ENCODE measurements around the gene CAMK4.
"Not testable (repeated sequence)": the region's sequence is repeated elsewhere in the genome, so short reads cannot be mapped to it uniquely, and the experiment has no call there.

Gene CAMK4

GRCh38 chr5:111409266-111409665 is 185.1 kb downstream of the CAMK4 start:
- POLR2A ChIA-PET = not testable (repeated sequence)

GRCh38 chr5:111410067-111410466 is 185.9 kb downstream of the CAMK4 start:
- ChIA-PET POLR2A (interaction anchor here (0.6 kb wide), 1 partner anchor 1151 kb away, joined by 3 read pairs; no protein-coding TSS in a partner anchor), CTCF (interaction anchor here (0.6 kb wide), 1 partner anchor 9 kb away, joined by 4 read pairs; no protein-coding TSS in a partner anchor)
- H3K27ac ChIP-seq (ENCODE audit: extremely low read depth, low read depth, low read length); H3K9me3 ChIP-seq (ENCODE audit: control insufficient read depth, insufficient read depth, low read depth, low read length); H3K36me3 ChIP-seq (ENCODE audit: control insufficient read depth in 2 of 2, insufficient read depth in 1 of 2, low read length in 2 of 2); H3K4me3 ChIP-seq (ENCODE audit: low read depth, low read length); H3K4me1 ChIP-seq (ENCODE audit: control insufficient read depth, insufficient read depth, low read length): not testable (repeated sequence)

More at GRCh38 chr5:111409266-111409665, 185.1 kb downstream of the CAMK4 start:
- H3K36me3 ChIP-seq (ENCODE audit: control insufficient read depth in 2 of 2, insufficient read depth in 1 of 2, low read length in 2 of 2); H3K4me1 ChIP-seq (ENCODE audit: control insufficient read depth, insufficient read depth, low read length); CTCF ChIA-PET; H3K4me3 ChIP-seq (ENCODE audit: low read depth, low read length); H3K9me3 ChIP-seq (ENCODE audit: control insufficient read depth, insufficient read depth, low read depth, low read length); H3K27ac ChIP-seq (ENCODE audit: extremely low read depth, low read depth, low read length): not testable (repeated sequence)
- peak; percentile 90 for TF ChIP-seq ZNF585B (tag by site-specific recombination; IDR thresholded peaks at IDR 0.05)

GRCh38 chr5:111411301-111411700 is 187.1 kb downstream of the CAMK4 start:
- no peaks in the 10 kb centered on the region for H3K9me3 ChIP-seq (ENCODE audit: control insufficient read depth, insufficient read depth, low read depth, low read length)
- ChIA-PET POLR2A (no interaction called here), CTCF (no interaction called here)
- H3K4me3 ChIP-seq (ENCODE audit: low read depth, low read length) = no peak overlapping the region
- TF ChIP-seq SCRT2 (tag by site-specific recombination; IDR thresholded peaks at IDR 0.05) = no peak
- no peaks in the 10 kb centered on the region for H3K4me1 ChIP-seq (ENCODE audit: control insufficient read depth, insufficient read depth, low read length)
- H3K36me3 ChIP-seq (ENCODE audit: control insufficient read depth in 2 of 2, insufficient read depth in 1 of 2, low read length in 2 of 2) = no peaks in the 10 kb centered on the region
- H3K27ac ChIP-seq (ENCODE audit: extremely low read depth, low read depth, low read length) = no peak overlapping the region

- no peak overlapping the region for H3K27ac ChIP-seq (ENCODE audit: extremely low read depth, low read depth, low read length)
- no peaks in the 10 kb centered on the region for H3K36me3 ChIP-seq (ENCODE audit: control insufficient read depth in 2 of 2, insufficient read depth in 1 of 2, low read length in 2 of 2)
- ChIA-PET POLR2A (no interaction called here), CTCF (no interaction called here)
- H3K4me3 ChIP-seq (ENCODE audit: low read depth, low read length) = no peak overlapping the region
- no peaks in the 10 kb centered on the region for H3K9me3 ChIP-seq (ENCODE audit: control insufficient read depth, insufficient read depth, low read depth, low read length)
- no peaks in the 10 kb centered on the region for H3K4me1 ChIP-seq (ENCODE audit: control insufficient read depth, insufficient read depth, low read length)
- TF ChIP-seq ZNF23 (tag by site-specific recombination; IDR thresholded peaks at IDR 0.05; ENCODE audit: borderline replicate concordance) = no peak
- TF ChIP-seq ZNF280C (tag by site-specific recombination; IDR thresholded peaks at IDR 0.05) = no peak
- TF ChIP-seq ZNF423 (tag by site-specific recombination; IDR thresholded peaks at IDR 0.05) = no peak
- no peak for TF ChIP-seq ZNF404 (tag by site-specific recombination; IDR thresholded peaks at IDR 0.05)
Measured at GRCh38 chr5:111412593-111412992, 188.4 kb downstream of the CAMK4 start.

- ChIA-PET POLR2A (no interaction called here), CTCF (no interaction called here)
- Histone ChIP-seq H3K36me3 (ENCODE audit: control insufficient read depth in 2 of 2, insufficient read depth in 1 of 2, low read length in 2 of 2) (no peaks in the 10 kb centered on the region), H3K4me3 (ENCODE audit: low read depth, low read length) (no peak overlapping the region), H3K9me3 (ENCODE audit: control insufficient read depth, insufficient read depth, low read depth, low read length) (no peaks in the 10 kb centered on the region), H3K4me1 (ENCODE audit: control insufficient read depth, insufficient read depth, low read length) (no peaks in the 10 kb centered on the region), H3K27ac (ENCODE audit: extremely low read depth, low read depth, low read length) (no peak overlapping the region)
- TF ChIP-seq ZNF174 (tag by site-specific recombination; IDR thresholded peaks at IDR 0.05) (no peak), FEZF1 (tag by site-specific recombination; IDR thresholded peaks at IDR 0.05) (no peak), SP7 (tag by site-specific recombination; IDR thresholded peaks at IDR 0.05) (no peak), ZFHX2 (tag by site-specific recombination; conservative IDR thresholded peaks at IDR 0.05) (no peak), GLIS1 (tag by site-specific recombination; IDR thresholded peaks at IDR 0.05) (no peak), MYNN (tag by site-specific recombination; IDR thresholded peaks at IDR 0.05; ENCODE audit: borderline replicate concordance) (no peak), PRDM4 (tag by site-specific recombination; IDR thresholded peaks at IDR 0.05) (no peak), ZNF677 (tag by site-specific recombination; IDR thresholded peaks at IDR 0.05) (no peak), RBAK (tag by site-specific recombination; IDR thresholded peaks at IDR 0.05) (no peak), ZNF558 (tag by site-specific recombination; IDR thresholded peaks at IDR 0.05) (no peak), ZNF140 (tag by site-specific recombination; IDR thresholded peaks at IDR 0.05) (no peak), ZNF19 (tag by site-specific recombination; IDR thresholded peaks at IDR 0.05; ENCODE audit: low read depth) (no peak)
Measured at GRCh38 chr5:111415053-111415452, 190.9 kb downstream of the CAMK4 start.

Measured in HEK293 (cell line).